GM13976 (cell line): ENCODE data around the gene FRS2.
"Not testable (repeated sequence)": the region's sequence is repeated elsewhere in the genome, so short reads cannot be mapped to it uniquely, and the experiment has no call there.

ENCODE experiments used
- DNase-seq: peaks from one replicate; pipeline ENCODE4 v3.0.0; 2012; ENCODE audit warnings: low spot score
- CTCF ChIP-seq: IDR thresholded peaks from 2 replicates; pipeline ENCODE4 v1.5.1; 2012; ENCODE audit warnings: borderline replicate concordance, mild to moderate bottlenecking; ENCODE audit not compliant: insufficient read depth; ENCODE audit errors: extremely low read depth, missing control alignments, control extremely low read depth
- in situ Hi-C: fragments of 300-500 bp; cut with MboI; formaldehyde crosslinking; loops from one replicate; pipeline ENCODE4 v1.12.0; 2022; ENCODE audit warnings: low sequenced_read_pairs, mixed read lengths, inconsistent platforms; ENCODE audit not compliant: unreplicated experiment

Gene FRS2

DNA sequence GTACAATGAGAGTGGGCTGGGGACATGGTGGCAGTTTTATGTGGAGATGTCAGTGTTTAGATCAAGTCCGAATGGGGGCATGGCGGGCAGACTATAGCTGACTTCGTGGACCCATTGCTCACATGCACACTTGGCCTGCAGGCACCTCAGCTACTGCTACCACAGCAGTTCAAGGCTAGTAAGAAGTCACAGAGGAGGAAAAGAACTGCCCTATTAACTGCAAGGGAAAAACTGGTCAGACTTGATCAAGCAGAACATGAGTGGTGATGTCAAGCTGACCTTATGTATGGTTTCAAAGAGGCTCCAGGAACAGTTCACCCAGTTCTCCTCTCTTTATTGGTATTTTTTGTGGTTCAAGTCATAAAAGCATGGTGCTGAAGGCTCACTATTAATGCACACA, 30.2 kb upstream of the FRS2 start:
- in situ Hi-C loops = no loop called here
- no peak for DNase-seq
- no peak for TF ChIP-seq CTCF

GRCh38 chr12:69440886-69441285, 29.3 kb upstream of the FRS2 start:
- in situ Hi-C loops = no loop called here
- no peak for TF ChIP-seq CTCF
- DNase-seq = no peak

GRCh38 chr12:69442894-69443293, 27.3 kb upstream of the FRS2 start:
- TF ChIP-seq CTCF = no peak
- DNase-seq = no peak
- in situ Hi-C loops = no loop called here

GRCh38 chr12:69443916-69444315, 26.3 kb upstream of the FRS2 start:
- in situ Hi-C loops = no loop called here
- no peak for TF ChIP-seq CTCF

GRCh38 chr12:69447892-69448291, 22.3 kb upstream of the FRS2 start:
- no peak for DNase-seq
- TF ChIP-seq CTCF = no peak
- in situ Hi-C loops = no loop called here

More at GRCh38 chr12:69443916-69444315, 26.3 kb upstream of the FRS2 start:
- no peak for DNase-seq

DNA sequence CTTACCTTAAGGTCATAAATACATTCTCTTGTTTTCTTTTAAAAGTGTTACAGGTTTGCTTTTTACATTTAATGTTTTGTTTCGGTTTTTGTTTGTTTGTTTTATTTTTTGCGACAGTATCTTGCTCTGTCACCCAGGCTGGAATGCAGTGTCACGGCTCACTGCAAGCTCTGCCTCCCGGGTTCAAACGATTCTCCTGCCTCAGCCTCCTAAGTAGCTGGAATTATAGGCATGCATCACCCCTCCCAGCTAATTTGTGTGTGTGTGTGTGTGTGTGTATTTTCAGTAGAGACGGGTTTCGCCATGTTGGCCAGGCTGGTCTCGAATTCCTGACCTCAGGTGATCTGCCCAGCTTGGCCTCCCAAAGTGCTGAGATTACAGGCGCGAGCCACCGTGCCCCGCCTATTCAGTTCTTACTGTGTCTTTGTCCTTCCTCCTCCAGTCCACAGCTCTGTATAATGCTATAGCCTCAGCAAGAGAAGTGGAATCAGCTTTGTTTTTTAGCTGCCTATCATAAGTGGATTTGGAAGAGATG, 17.5 kb upstream of the FRS2 start:
- DNase-seq, in situ Hi-C loops: not testable (repeated sequence)

DNA sequence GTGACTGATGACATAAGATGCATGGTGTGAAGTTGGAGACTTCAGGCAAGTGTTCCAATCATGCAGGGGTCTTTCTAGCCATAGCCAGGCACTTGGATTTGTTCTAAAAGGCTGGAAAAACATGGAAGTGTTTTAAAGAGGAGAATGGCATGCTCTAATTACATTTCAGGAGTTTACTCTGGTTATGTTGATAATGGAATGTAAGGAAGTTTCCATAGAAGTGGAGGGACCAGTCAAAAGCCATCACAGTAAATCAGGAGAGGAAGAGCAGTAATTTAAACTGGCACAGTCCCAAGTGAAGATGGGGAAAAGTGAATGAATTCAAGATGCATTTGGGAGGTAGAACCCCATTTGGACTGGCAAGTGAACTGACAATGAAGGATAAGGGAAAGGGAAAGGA, 13.9 kb upstream of the FRS2 start:
- no peak for TF ChIP-seq CTCF
- no peak for DNase-seq
- in situ Hi-C loops = no loop called here
